GDM1 (cell line): ENCODE measurements around the gene OSM.
A peak's percentile ranks its signal among the peaks of the same experiment; 100 is the strongest.

Experiments
- DNase-seq: peaks from one replicate; lab custom pipeline; 2025; lab: John Stamatoyannopoulos, UW

The OSM gene

DNA sequence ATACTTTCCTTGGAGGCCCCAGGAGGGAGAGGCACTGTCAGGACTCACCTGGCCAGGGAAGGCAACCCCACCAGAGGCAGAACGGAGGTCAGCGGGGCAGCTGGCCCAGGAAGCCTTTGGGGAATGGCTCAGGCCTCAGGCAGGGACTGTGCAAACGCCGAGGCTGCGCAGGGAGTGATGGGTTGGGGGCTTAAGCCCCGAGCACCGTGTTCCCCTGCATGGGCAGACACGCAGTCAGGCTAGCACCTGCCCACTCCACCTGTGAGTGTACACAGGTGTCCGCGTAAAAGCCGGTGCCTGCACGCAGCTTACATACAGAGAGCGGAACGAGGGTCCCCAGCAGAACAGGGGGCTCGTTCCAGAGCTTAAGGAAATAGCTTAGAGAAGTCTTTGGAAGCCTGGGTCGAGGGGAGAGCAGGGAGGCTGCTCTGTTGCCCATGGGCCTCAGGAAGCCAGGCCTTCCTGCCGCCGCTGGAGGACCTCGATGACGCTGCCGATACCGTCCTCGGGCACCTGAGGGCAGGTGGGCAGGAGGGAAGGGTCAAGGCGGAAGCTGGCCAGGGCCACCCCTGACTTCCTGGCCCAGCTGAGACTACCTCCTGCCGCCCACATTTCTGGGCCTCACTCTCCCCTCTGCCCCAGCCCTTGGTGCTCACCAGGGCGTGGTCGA, 18.7 kb upstream of the OSM start:
- DNase-seq, result no peak

DNA sequence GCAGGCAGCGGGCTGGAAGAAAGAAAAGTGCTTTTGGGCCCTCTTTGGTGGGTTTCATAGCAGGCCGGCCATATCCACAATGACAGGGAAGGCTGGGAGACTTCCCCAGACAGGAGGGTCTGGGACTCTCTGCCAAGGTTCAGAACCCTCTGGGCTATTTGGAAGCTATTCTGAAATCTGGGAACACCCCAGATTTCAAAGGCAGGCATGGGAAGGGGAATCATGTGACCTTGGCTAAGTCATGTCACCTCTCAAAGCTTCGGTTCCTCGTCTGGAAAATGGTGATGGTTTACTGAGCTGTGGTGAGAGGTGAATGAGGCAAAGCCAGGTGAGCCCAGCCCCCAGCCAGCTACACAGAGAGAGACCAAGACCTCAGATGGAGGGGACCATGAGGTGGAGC, 18.0 kb upstream of the OSM start:
- no peak for DNase-seq

GRCh38 chr22:30284172-30284571, 17.5 kb upstream of the OSM start:
- no peak for DNase-seq

- no peak for DNase-seq
Measured at GRCh38 chr22:30283342-30283741, 16.7 kb upstream of the OSM start.

DNA sequence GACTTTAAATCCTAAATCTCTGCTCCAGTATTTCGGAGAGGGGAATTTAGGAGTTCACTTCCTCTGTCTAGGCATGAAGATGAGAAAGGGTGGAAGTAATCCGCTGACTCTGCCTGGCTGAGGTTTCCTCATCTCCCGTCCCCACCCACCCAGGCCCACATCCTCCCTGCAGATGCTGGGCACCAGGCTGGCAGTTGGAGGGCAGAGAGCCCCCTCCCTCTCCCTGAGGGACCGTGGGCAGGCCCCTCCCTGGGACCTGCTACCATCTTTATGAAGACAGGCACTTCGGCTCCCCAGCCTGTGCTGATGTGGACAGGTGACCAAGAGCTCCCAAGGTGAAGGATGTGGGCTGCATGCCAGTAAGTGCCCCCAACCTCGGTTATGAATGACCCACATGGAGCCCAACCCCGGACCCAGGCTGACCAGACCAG, 16.0 kb upstream of the OSM start:
- peak; percentile 28 for DNase-seq

GRCh38 chr22:30280505-30280904, 13.9 kb upstream of the OSM start:
- DNase-seq, result no peak

DNA sequence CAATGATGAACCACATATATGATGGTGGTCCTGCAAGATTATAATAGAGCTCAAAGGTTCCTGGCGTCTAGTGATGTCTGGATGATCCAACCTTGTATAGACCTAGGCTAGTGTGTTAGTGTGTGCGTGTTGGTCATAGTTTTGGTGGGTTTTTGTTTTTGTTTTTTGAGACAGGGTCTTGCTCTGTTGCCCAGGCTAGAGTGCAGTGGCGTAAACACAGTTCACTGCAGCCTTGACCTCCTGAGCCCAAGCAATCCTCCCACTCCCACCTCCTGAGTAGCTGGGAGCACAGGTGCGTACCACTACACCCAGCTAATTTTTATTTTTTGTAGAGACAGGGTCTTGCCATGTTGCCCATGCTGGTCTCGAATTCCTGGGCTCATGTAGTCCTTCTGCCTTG, 13.3 kb upstream of the OSM start:
- DNase-seq, result no peak

- DNase-seq, result no peak
Measured at GRCh38 chr22:30279046-30279788, 12.6 kb upstream of the OSM start.

DNA sequence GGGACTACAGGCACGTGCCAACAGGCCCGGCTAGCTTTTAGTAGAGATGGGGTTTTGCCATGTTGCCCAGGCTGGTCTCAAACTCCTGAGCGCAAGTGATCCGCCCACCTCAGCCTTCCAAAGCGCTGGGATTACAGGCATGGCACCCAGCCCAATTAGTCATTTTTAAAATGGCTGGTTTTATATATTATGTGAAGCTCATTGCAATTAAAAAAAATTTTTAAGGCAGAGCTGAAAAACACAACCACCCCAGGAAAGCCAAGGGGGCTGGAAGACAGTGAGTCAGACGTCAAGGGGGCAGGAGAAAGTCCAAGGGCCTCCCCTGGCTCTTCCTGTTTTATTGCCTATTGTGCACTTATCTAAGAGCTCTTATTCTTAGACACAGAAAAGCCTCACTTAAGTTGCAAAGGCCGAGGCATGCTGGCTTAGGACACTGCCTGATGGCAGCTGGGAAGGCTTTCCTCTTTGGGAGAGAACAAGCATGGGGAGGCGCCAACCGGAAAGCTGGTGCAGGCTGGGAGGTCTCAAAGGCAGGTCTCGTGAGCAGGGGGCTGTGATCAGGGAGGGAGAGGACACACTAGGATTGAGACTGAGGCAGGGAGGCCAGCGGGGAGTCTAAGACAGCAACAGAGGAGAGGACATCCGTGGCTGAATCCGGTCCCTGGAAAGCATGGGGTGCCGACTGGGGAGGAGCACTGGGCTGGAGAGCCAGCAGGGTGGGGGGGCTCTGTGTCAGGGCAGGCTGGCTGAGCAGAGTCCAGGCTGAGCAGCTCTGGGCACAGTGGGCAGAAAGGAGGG, 11.1 kb upstream of the OSM start:
- peak; percentile 40 for DNase-seq

- no peak for DNase-seq
Measured at GRCh38 chr22:30276039-30276438, 9.4 kb upstream of the OSM start.

GRCh38 chr22:30275625-30276024, 9.0 kb upstream of the OSM start:
- DNase-seq, result no peak

DNA sequence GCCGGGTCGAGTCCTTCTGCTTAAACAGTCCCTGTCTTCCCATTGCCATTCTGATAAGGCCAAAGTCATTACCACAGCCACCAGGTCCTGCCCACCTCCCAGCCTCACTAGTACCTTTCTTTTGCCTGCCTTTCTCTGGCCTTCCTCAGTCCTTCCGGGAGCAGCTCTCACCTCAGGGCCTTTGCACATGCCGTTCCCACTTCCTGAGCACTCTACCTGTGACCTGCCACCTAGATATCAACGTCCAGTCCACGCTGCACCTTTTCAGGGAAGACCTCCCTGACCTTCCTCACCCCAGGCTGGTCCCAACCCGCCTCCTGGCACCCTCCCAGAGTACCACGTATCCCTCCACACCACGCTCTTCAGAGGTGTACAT, 7.8 kb upstream of the OSM start:
- DNase-seq, result no peak

DNA sequence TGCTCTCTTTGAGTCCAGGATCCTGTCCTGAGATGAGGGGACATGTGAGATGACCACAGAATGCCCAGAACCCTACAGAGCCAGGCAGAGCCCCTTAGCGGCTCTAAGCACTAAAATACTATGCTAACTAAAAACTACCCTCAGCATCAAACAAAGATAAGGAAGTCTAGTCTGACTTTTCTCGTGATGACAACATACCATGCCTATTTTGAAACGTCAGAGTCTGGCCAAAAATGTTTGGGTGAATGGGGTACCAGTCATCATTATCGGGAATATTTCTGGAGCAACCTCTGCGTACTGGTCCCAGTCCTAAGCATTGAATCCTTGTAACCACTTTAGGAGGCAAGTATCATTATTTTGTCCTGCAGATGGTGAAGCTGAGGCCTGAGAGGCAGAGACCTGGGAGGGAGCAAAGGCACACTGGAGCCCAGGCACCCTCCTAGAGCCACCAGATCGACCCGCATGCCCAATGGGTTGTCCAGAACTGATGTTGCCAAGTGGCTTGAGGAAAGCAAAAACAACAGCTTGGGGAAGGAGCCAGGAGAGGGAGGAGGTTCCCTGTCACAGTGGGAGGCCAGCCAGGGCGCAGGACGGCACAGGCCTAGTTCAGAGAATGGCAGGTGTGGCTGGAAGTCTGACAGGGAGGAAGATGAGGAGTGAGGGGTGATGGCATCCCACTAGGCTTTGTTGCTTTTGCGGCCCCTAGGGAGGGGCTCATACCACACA, 7.2 kb upstream of the OSM start:
- no peak for DNase-seq

DNA sequence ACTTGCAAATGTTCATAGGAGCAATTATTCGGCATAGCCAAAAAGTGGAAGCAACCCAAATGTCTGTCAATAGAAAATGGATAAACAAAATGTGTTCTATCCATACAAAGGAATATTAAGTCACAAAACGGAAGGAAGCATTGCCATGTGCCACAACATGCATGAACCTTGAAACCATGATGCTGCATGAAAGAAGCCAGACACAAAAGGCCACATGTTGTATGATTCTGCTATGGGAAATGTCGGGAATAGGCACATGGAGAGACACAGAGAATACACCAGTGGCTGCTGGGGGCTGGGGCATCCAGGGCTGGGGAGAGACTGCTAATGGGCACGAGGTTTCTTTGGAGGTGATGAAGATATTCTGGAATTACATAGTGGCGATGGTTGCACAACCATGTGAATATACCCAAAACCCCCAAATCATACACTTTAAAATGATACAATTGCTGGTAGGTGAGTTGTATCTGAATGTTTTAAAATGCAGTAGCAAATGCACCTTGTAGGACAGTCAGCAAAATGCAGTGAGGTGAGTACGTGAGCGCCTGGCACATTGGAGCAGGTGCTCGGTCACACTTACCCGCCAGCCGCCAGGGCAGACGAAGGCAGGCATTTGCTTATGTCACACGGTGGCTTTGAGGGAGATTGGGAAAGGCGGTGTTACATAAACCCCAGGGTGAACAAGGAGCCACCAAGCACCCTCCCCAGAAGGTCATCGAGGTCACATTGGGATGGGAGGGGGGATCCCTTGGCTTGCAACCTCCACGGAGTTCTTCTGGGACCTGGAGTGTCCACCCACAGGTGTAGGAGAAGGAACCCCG, 6.3 kb upstream of the OSM start:
- DNase-seq, result no peak

DNA sequence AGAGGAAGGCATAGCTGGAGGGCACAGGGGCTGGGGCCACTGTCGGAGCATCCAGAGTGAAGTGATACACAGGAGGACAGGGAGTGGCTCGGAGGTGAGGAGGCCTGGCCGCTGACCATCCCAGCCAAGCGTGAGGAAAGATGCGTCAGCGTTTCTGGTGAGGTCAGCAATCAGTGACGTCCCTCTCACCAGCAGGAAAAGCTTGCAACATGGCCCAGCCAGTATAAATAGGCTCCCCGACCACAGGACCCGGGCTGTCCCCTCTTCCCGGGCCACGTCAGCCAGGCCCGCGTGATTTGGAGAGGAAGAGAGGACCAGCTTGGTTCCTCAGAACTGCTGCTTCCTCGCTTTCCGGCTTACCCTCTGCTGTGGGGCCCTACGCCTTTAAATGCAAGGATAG, 4.2 kb upstream of the OSM start:
- DNase-seq, result no peak

DNA sequence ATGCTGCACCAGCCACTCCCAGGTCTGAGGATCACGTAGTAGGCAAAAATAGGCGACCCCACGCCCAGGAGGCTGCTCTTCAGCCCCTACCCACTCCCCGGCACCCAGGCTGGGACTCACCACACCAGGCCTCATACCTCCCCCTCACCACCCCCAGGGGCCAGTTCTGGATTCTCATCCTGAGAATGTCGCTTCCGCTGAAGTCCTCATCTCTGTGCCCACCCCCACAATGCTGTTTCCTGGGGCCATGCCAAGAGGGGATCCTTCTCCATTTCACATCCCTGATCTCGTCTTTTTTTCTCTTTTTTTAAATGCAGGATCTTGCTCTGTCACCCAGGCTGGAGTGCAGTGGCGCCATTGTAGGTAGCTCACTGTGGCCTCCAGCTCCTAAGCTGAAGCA, 1.7 kb upstream of the OSM start:
- DNase-seq, result no peak

DNA sequence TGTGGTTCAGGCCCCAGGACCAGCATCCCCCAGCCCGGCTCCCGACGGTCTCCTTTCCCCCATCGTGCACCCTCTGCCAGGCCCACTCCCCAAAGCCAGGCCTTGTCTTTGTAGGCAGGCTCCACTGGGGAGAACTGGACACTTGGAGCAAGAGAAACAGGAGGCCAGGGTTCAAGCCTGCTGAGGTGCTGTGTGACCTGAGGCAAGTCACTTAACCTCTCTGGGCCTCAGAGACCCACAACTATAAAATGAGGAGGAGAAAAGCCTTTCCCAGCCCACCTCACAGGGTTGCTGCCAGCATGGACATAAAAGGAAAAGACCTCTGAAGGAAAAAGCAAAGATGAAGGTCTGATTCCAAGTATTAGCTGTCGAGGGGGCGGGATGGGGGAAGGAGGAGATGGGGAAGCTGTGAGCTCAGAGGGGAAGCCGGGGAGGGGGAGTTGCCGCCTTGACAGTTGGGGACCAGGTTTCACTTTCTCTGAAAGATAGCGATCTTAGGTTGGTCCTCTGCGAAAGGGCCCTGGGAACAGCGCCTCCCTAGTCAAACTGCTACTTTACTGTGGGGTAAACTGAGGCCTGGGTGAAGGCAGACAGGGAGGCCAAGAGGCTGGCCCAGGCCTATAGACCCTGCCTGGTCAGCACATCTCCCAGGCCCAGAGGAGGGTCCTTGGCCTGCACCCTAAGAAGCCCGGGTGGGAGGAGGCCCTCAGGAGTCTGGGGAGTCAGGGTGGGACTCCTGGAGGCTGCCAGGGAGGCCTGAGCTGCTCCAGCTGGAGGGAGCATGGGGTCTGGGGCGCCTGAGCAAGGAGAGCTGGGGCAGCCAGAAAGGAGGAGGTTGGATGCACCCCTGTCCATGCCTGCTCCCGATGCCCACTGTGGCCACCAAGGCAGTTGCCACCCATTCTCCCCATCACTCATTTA, 991 bp upstream of the OSM start:
- peak; percentile 58 for DNase-seq

DNA sequence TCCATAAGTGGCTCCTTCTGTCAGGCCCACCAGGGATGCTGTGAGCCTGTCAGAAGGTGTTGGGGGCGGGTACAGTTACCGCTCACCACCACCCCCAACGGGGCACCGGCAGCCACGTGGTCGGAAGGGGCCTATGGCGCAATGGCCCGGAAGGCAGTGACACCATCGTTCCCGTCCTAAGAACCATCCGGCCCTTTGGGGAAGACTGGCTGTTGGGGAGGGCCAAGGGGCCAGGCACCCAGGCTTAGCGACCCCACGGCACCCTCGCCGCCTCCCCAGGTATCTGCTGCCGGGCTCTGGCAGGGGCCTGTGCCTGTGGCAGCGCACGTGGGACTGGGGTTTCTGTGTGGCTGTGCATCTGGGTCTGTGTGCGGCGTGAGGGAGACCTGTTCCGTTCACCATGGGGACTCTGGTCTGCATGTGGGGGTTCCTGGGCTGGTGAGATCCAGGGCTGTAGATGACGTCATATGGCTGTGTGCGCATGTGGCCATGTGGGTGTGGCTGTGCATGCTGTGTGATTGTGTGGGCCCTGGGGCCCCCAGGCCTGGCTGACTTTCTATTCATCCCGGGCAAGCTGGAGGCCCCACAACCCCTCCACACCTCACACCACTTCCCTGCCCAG, 717 bp downstream of the OSM start:
- peak; percentile 84 for DNase-seq

- no peak for DNase-seq
Measured at GRCh38 chr22:30265131-30265720, 1.4 kb downstream of the OSM start.

DNA sequence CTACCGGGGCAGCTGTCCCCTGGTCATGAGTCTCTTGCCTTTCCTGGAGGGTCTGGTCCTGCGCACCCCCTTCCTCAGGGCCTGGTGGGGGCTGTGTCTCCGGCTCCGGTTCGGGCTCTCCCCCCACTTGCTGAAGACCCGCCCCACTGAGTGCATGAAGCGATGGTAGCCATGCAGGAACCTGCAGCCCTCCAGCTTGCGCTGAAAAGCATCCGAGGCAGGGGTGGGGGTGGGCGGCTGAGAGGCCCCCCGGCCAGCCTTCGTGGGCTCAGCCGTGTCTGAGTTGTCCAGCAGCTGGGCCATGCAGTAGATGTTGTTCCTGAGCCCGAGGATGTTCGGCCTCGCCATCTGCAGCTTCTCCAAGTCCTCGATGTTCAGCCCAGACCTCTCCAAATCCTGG, 2.8 kb downstream of the OSM start:
- DNase-seq, result no peak
